PC-3 (cell line): ENCODE results near the gene CLSTN3.

Experiments used
- CTCF ChIP-seq: fragments of 300-600 bp; sonication (generic); conservative IDR thresholded peaks from 2 replicates; pipeline ENCODE4 v1.5.1; 2017; ENCODE audit warnings: antibody characterized with exemption, low read depth, mild to moderate bottlenecking, low read length
- EZH2 ChIP-seq: fragments of 300-600 bp; sonication (generic); IDR thresholded peaks from one replicate; pipeline ENCODE4 v1.6.1; 2017; ENCODE audit warnings: antibody characterized with exemption, mild to moderate bottlenecking, low read length; ENCODE audit not compliant: unreplicated experiment
- EZH2phosphoT487 ChIP-seq: fragments of 300-600 bp; sonication (generic); IDR thresholded peaks from 2 replicates; pipeline ENCODE4 v1.6.1; 2018; ENCODE audit warnings: mild to moderate bottlenecking, antibody characterized with exemption, low read length, borderline replicate concordance

- TF ChIP-seq CTCF (no peak), EZH2 (no peak), EZH2phosphoT487 (no peak)
Measured at GRCh38 chr12:7106082-7106481, 24.1 kb upstream of the CLSTN3 start.
